ENCODE measurements around the gene CACUL1.

The CACUL1 gene

DNA sequence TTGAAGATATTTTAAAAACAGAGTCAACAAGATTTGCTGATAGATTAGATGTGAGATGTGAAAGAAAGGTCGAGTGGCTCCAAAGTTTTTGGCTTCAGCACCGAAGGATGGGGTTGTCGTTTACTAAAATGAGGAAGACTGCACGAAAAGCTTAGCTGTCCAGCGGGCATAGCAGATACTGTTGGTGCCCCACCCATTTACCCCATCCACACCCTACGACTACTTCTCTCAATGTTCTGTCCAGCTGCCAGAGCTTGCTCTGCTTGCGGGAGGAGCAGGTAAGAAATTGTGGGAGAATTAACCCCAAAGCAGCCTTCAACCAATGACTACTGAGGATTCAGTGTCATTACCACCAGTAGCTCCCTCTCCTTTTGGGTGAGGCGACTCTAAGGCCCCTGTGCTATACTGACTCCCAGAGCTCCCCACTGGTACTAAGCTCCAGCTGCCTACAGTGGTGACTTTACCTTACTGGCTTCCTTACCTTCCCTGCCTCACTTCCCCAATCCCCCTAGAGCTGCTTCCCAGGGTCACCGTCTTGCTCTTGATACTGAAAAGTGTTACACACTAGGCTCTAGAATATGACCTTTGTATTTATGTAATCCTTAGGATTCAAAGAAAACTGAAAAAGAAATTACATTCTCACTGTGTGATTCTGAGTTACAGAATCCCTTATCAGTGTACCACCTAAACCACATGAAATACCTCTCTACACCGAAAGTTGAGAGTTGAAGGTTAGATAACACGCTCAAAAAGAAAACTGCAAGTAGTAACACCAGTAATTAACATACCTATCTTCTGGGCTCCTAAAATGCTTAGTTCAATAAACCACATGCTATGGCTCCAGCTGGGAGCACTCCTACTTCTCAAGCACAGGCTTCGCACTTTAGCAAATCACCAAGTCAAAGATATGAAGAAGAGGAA lies 22.3 kb downstream of the CACUL1 start:
- DNase-seq = no peak

DNA sequence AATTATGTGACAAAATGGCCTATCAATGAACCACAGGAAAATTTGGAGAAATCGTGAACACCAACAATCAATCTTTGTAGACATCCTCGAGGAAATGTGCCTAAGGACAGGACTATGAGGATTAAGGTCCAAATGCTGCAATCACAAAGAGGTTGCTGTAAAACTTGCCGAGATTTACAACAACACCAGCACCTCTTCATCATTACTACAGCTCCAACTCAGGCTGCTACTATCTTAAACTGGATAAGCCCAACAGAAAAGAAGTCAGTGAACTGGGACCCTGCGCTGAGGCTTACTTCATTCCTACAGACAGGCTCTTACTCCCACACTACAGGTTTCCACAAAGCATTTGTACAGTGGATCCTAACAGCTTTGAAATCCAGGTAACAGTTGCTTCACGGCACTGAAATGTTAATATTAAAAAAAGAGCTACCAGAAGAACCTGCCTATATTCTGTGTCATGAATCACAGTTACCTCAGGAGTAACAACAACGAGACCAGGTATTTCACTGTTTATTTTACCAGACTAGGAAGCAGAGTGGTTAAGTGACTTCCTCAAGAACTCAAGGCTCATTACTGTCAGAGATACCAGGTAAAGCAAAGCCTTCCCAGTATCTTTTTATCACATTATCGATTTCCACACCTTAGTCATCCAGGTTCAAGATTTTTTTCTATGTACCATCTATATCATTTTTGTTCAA lies 23.9 kb downstream of the CACUL1 start:
- no peak for DNase-seq

DNA sequence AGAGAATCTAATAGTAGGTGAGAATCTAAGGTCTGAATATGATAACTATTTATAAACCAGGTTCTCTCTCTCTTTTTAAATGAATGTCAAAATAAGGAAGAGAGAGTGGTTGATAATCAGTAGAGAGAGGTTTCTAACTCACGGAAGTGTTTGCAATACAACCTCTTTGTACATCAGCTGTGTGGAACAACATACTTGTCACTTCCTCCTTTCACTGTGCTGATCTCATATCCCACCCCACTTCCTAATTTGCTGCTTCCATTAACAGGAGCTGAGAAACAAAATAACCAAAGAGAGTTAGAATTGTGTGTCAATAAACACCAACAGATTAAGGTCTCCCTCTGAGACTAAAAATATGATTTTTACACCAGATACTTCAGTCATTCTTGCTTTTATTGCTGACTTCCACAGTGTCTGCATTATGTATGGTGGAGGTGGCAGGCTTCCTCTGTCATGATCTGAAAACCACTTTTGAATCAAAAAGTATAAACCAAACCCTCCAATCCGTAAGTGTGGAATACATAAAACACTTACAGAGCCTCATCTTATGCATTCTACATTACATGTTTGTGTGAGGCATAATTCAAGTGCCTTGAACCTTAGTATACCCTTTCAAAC lies 25.0 kb downstream of the CACUL1 start:
- no peak for DNase-seq

DNA sequence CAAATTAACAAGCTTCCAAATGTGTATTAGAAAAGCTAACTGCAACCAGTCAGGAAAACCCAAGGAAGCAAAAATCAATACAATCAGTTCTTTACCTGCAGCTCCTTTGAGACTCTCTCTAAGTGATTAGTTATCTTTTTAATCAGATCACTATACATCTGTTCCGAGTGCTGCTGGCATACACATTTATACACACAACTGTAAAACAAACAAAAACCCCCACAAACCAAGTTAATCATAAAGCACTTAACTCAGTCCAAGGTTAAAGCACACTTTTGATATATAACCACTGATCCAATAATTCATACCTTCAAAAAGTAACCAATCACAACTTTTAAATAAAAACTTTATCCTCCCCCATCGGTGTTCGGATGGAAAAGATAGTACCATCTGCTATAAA lies 25.6 kb downstream of the CACUL1 start:
- no peak for DNase-seq

DNA sequence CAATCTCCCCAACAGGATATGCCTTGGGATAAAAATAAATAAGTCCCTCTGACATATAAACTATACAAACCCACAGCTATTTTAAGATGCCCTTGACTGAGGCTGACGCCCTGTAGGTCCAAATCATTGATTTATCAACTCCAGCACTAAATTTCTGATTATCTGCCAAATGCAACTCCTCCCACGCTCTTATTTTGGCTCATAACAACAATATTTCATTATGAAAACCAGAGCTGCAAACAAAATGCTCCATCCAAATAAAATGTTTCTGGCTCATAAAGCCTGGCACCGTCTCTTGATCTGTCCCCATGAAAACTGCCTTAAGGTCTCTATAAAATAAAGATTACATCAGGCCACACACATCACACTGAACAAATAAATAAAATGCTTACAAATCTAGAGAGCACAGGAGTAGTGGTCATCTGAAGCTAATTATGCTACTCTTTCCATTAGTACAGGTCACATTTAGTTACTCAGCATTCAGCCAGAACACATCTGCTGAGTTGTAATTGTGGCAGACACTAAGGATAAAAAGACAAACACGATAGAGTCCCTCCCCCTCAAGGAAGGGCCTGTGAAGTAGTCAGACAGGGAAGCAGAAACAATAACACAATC lies 28.8 kb downstream of the CACUL1 start:
- no peak for DNase-seq

DNA sequence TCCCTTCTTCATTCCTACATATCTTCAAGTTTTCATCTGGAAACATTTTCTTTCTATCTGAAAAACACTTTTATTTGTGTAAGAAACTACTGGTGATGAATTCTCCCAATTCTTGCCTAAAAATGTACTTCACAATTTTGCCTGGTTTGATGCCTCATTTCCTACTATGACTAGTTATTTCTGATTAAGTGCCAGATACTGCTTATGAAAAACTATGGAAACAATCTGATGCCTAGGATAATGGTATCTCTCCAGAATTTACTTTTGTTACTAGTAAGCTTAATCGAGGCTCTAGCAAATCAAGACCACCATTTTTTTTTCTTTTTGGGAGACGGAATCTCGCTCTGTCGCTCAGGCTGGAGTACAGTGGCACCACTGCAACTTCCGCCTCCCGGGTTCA lies 31.3 kb downstream of the CACUL1 start:
- no peak for DNase-seq

DNA sequence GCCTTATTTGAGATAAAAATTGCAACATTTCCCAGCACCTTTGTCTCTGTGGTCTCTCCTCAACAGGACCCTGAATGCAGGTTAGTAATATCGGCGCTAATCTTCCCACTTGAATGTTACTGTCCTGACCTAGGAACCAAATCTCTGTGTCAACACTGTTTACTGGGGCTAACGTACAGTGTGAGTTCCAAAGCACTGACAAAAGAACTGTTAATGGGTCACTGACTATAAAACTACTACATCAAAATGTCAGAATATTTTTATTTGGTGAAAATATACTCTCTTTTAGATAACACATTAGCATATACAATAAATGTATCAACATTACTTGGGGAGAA lies 33.3 kb downstream of the CACUL1 start:
- no peak for DNase-seq

DNA sequence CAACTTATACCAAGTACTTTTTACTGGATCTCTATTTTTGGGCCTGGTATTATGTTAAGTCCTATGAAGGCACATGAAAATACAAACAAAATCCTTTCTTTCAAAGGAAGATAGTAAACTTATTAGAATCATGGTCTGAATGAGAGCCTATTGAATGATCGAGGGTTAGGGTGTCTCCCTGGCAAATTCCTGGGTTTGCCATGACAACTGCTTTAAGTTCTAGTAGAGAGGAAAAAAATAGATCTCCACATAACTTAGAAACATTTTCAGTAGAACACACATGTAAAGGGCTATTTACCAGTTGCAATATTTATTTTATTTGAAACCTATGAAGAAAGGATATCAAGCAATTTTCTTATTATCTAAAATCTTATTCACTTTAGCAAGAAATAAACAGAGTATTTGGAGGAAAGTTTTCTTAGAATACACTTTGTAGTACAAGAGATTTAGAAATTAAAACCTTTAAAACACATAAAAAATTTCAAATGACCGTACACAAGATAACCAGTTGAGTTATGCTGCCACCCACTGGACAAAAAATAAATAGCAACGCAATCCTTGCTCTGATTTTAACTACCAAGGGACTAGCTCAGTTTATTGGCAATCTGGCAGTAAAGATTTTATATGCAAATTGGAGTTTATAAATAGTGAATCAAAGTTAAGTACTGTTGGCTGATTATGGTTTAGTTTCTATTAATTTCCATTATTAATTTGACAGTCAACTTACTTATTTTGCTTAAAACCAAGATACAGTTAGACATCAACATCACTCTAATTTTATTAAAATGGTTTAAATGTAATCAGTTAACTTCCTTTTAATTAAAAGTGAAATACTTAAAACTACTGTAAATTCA lies 33.9 kb downstream of the CACUL1 start:
- DNase-seq = peak in 1 of 2 experiments; percentile 35

DNA sequence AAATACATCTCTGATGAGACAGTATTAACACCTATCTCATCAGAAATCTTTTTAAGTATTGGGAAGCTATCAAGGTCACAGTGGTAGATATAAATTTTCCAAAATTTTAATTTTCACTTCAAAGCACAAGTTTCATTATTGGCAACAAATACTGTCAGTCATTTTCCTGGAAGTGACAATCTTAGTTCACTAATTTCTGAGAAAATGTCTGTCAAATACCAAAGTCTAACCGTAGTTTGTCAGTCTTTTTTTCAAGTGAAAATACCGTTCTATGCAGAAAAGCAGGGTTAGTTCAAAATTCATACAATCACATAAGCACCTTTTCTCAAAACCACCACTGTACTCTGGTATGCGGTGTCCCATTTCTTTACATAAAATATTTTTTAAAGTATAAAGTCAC lies 40.4 kb downstream of the CACUL1 start:
- no peak for DNase-seq

DNA sequence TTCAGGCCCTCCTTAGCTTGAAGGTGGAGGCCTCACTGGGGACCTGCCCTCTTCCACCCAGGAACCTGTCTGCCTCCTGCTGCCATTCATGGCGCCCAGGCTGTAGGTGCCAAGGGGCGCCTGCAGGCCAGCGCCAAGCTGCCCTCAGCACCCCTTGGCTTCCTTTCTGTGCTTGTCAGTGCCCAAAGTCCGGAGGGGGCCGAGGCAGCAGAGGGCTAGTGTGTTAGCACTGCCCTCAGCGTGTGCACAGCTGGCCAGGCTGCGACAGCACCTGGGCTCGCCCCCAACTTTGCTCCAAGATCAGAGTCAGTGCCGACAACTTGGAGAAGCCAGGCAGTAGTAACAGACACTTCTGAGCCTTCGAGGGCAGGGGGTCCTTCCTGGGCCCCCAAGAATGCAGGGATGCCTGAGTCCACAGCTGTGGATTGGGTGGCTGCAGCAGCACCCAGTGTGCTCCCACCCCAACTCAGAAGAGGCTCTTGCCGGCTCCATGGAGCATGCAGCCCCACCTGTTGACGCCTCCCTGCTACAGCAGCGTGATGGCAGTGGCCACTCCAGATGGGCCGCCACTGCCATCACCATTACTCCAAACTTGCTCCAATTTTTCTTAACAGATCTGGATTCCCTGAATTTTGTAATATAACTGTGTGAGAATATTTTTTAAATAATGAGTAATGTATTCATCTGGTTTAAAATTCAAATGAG lies 41.7 kb downstream of the CACUL1 start:
- no peak for DNase-seq

DNA sequence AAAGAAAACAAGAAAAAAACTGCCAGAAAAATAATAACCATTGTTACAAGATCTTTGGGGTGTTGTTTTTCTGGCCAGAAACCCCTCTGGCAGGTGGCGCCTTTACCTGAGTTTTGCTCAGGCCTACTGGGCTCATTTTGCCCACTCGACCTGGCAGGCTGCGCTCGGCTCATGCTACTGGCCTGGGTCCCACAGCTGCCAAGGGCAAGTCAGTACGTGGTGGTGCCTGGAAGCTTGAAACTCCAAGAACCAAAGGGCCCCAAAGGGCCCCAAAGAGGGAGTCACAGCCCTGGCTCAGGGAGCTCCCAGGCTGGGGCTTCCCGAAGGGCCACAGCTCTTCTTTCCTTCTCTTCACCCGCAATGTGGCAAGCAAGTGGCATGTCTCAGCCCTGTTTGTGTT lies 42.7 kb downstream of the CACUL1 start:
- no peak for DNase-seq

DNA sequence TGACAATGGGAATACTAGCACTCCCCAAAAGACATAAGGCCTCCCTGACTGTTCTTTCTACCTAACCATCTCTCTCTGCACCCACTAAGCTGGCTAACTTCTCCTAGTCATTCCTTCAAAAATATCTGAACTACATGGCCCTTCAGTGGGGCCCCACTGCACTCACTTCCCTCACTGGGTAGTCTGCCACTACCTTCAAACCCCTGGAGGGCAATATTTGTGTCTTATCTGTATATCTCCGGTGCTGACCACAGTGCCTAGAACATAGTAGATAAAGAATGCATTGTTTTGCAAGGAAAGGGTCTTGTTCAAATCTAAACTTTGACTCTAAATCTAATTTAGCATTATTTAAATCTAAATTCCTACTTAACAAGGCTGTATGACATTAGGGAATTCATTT lies 44.3 kb downstream of the CACUL1 start:
- no peak for DNase-seq

DNA sequence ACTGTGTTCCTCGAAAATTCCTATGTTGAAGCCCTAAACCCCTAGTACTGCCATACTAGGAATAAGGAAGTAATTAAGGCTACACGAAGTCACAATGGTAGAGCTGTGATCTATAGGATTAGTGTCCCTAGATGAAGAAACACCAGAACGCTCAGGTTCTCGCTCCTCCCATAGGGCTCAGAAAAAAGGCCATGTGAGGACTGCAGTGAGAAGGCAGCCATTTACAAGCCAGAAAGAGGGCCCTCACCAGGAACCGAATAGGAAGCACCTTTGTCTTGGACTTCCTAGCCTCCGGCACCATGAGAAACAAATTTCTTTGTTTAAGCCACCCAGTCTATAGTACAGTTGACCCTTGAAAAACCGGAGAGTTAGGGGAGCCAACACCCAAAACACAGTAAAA lies 46.2 kb downstream of the CACUL1 start:
- no peak for DNase-seq

DNA sequence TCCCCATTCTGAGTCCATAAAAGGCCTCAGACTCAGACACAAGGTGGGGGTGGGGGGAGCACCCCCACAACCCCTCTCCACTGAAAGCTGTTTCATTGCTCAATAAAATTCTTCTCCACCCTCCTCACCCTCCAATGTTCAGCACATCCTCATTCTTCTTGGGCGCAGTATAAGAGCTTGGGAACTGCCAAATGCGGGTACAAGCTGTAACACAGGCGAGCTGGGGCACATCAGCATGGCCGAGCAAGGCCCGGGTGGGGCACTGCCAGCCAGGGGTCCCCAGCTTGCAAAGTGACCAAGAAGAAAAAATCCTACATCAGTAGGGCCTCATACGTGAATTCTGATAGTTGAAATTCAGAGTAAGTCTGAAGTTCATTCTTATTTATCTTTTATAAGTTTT lies 50.1 kb downstream of the CACUL1 start:
- no peak for DNase-seq

DNA sequence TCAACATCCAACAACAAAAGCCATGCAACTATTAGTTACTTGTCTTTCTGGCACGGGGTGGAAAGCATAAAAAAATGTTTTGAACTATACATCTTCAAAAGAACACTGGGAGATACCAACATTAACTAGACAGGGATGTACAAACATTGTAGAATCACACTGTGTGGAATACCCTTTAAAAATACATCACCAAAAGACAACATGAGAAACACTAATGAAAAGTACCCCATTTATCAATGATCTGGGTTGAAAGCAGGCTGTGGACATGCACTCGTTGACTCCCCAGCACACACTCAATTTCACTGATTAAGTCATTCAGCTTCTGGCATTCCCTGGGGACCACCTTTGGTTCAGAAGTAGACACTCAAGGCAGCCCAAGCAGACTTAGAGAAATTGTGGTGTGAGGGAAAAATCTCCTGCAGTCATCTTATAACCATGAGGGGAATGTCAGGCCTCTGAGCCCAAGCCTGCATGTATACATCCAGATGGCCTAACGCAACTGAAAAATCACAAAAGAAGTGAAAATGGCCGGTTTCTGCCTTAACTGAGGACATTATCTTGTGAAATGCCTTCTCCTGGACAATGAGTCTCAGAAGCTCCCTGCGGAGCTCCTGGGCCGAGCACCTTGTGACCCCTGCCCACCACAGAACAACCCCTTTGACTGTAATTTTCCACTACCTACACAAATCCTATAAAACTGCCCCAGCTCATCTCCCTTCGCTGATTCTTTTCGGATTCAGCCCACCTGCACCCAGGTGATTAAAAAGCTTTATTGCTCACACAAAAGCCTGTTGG lies 53.0 kb downstream of the CACUL1 start:
- DNase-seq = no peak

DNA sequence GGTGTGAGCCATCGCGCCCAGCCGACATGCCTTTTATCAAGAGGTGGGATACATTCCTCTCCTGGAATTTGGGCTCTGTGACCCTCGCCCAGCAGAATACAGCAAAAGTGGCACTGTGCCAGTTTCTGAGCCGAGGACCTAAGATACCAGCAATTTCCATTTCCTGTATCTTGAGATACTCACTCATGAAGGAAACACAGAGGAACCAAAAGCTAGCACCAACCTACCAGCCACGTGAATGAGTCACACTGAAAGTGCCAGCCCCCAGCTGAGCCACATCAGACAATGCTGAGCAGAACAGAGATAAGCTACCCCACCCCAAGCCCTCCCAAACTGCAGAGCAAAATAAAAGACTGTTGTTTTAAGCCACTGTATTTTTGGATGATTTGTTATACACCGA lies 56.3 kb downstream of the CACUL1 start:
- DNase-seq = no peak

DNA sequence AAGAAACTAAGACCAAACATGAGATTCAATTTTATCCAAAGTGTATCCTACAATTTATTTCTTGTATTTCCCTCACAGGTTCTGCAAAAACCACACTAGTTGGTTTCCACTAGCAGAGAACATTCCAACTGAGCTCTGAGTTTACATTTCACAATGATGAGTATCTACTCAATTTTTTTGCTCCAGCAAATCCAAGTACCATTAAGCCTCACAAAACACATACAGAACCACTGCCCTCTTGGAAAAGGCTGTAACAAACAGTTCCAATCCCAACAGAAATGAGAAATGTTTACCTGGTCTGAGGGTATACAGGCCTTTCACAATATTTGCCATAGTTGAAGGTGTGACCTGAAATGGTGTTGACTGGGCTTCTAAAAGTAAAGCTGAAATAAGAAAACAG lies 59.9 kb downstream of the CACUL1 start:
- no peak for DNase-seq

DNA sequence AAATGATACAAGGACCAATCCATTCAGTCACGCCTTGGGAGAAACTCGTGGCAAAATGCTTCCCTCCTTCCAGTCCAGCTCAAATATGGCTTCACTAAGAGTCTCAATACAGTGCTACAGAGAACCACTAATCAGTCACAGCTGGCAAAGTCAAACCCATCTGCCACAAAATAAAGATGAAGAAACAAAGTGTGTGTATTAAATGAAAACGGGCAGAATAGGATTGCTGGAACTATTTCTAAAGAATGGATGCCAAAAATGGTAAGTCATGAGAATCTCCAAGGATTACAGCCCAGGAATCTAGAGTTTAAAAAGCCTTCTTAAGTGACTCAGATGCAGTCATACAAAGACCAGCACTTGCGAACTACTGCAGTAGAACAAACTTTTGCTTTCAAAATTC lies 61.9 kb downstream of the CACUL1 start:
- no peak for DNase-seq

DNA sequence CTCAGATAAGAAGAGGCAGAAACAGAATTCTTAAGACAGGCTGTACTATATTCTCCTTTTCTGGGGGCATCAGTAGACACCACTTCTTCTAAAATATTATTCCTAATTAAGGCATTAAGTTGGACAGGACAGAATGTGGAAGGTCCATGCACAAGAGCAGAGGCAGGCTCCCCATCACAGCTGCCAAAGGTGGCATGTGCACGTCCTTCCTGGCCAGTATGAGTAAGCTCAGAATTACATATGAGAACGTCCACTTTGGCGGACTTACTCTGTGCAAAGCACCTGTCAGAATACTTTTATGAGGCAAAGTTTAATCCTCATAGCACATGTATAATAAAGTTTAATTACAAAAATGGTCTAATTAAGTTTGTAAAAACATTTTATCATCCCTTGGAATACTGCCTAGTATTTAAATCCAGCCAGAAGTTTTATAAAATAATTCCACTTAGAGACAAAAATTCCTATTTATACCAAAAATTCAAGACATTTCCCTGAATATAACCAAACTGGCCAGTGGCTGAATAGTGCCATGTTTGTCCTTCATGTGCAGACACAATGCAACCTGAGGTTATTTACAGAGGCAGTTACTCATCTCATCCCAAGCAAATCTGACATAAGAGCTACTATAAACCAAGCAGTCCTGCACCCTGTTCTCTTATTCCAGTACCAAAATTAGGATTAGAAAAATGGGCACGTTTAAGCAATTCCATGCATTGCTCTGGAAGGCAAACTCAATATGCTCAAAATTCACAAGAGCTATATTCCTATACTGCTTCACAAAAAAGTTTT lies 65.5 kb downstream of the CACUL1 start:
- DNase-seq = no peak

DNA sequence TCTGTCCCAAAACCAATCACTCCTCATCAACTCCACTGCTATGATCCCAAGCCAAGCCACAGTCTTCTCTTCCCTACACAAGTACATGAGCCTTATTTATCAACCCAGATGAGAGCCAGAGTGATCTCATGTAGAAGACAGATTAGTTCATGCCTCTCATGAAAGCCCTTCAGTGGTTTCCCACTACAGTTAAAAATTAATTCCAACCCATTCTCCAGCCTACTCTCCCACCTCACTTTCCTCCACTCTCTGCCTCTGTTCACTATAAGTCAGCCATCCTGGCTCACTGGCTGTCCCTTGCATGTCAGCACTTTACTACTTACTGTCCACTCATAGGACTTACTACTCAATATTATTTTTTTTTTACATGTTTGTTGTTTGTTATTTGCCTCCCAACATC lies 67.3 kb downstream of the CACUL1 start:
- DNase-seq = no peak
